Parathyroid adenoma (tissue), 2 donors: ENCODE data around the gene SLC30A1.

ENCODE experiments used
- H2AFZ ChIP-seq: fragments of 300-600 bp; sonication (generic); one replicate; pipeline ENCODE4 v1.7.0; 2017; ENCODE audit warnings: antibody characterized with exemption, mild to moderate bottlenecking
- H3K27ac ChIP-seq: fragments of 300-600 bp; sonication (generic); one replicate; pipeline ENCODE4 v1.7.0; 2017
- H3K27me3 ChIP-seq: fragments of 300-600 bp; sonication (generic); one replicate; pipeline ENCODE4 v1.7.0; 2017; ENCODE audit warnings: low read length; ENCODE audit not compliant: control insufficient read depth, insufficient read depth
- H3K36me3 ChIP-seq: fragments of 300-600 bp; sonication (generic); one replicate; pipeline ENCODE4 v1.7.0; 2017; ENCODE audit warnings: low read length; ENCODE audit not compliant: control insufficient read depth, insufficient read depth
- H3K4me1 ChIP-seq: fragments of 300-600 bp; sonication (generic); one replicate; pipeline ENCODE4 v1.7.0; 2017; ENCODE audit warnings: control low read depth
- H3K4me2 ChIP-seq: fragments of 300-600 bp; sonication (generic); one replicate; pipeline ENCODE4 v1.7.0; 2017; ENCODE audit warnings: low read length
- H3K4me3 ChIP-seq: fragments of 300-600 bp; sonication (generic); one replicate; pipeline ENCODE4 v1.7.0; 2017; ENCODE audit warnings: low read depth, low read length
- H3K79me2 ChIP-seq: fragments of 300-600 bp; sonication (generic); one replicate; pipeline ENCODE4 v1.7.0; 2017; ENCODE audit warnings: control low read depth
- H3K9ac ChIP-seq: fragments of 300-600 bp; sonication (generic); one replicate; pipeline ENCODE4 v1.7.0; 2017; ENCODE audit warnings: mild to moderate bottlenecking
- H3K9me3 ChIP-seq: fragments of 300-600 bp; sonication (generic); one replicate; pipeline ENCODE4 v1.7.0; 2017; ENCODE audit warnings: low read length; ENCODE audit not compliant: control insufficient read depth
- CTCF ChIP-seq: fragments of 300-600 bp; sonication (generic); IDR thresholded peaks from one replicate; pipeline ENCODE4 v1.7.0; 2017; ENCODE audit warnings: antibody characterized with exemption, mild to moderate bottlenecking
- donor health status: primary hyperparathyroidism.

SLC30A1 gene

GRCh38 chr1:211588711-211589110 lies 9.8 kb upstream of the SLC30A1 start:
- no peak for TF ChIP-seq CTCF
- H3K36me3 ChIP-seq: no peaks in the 10 kb centered on the region
- no peak overlapping the region for H2AFZ ChIP-seq
- H3K79me2 ChIP-seq: no peaks in the 10 kb centered on the region
- no peak overlapping the region for H3K9ac ChIP-seq
- H3K9me3 ChIP-seq: no peaks in the 10 kb centered on the region
- no peak overlapping the region for H3K4me3 ChIP-seq
- no peaks in the 10 kb centered on the region for H3K27me3 ChIP-seq
- no peaks in the 10 kb centered on the region for H3K4me1 ChIP-seq
- no peak overlapping the region for H3K4me2 ChIP-seq
- H3K27ac ChIP-seq: no peak overlapping the region

GRCh38 chr1:211587123-211587522 lies 8.2 kb upstream of the SLC30A1 start:
- H3K27ac ChIP-seq: no peak overlapping the region
- H2AFZ ChIP-seq: no peak overlapping the region
- no peak overlapping the region for H3K9ac ChIP-seq
- H3K4me3 ChIP-seq: no peak overlapping the region
- no peaks in the 10 kb centered on the region for H3K36me3 ChIP-seq
- no peaks in the 10 kb centered on the region for H3K9me3 ChIP-seq
- no peak overlapping the region for H3K4me2 ChIP-seq
- H3K4me1 ChIP-seq: no peaks in the 10 kb centered on the region
- TF ChIP-seq CTCF: no peak
- no peaks in the 10 kb centered on the region for H3K27me3 ChIP-seq
- H3K79me2 ChIP-seq: no peaks in the 10 kb centered on the region

GRCh38 chr1:211586538-211586937 lies 7.6 kb upstream of the SLC30A1 start:
- no peaks in the 10 kb centered on the region for H3K36me3 ChIP-seq
- no peak overlapping the region for H3K4me3 ChIP-seq
- H3K9me3 ChIP-seq: no peaks in the 10 kb centered on the region
- no peak overlapping the region for H2AFZ ChIP-seq
- H3K27me3 ChIP-seq: no peaks in the 10 kb centered on the region
- no peak overlapping the region for H3K27ac ChIP-seq
- no peak overlapping the region for H3K4me2 ChIP-seq
- H3K9ac ChIP-seq: no peak overlapping the region
- no peak for TF ChIP-seq CTCF
- no peaks in the 10 kb centered on the region for H3K79me2 ChIP-seq
- no peaks in the 10 kb centered on the region for H3K4me1 ChIP-seq

- Histone ChIP-seq H3K4me2 (no peak overlapping the region), H3K4me3 (no peak overlapping the region), H3K27me3 (no peaks in the 10 kb centered on the region), H3K4me1 (no peaks in the 10 kb centered on the region), H3K79me2 (no peaks in the 10 kb centered on the region), H3K27ac (no peak overlapping the region), H2AFZ (no peak overlapping the region), H3K9me3 (no peaks in the 10 kb centered on the region), H3K9ac (no peak overlapping the region), H3K36me3 (no peaks in the 10 kb centered on the region)
- no peak for TF ChIP-seq CTCF
Observed at GRCh38 chr1:211583011-211583992, 4.3 kb upstream of the SLC30A1 start.

- Histone ChIP-seq H2AFZ (no peak overlapping the region), H3K79me2 (no peaks in the 10 kb centered on the region), H3K36me3 (no peaks in the 10 kb centered on the region), H3K9ac (no peak overlapping the region), H3K9me3 (no peaks in the 10 kb centered on the region), H3K27me3 (no peaks in the 10 kb centered on the region), H3K4me1 (no peaks in the 10 kb centered on the region), H3K27ac (no peak overlapping the region), H3K4me2 (no peak overlapping the region), H3K4me3 (no peak overlapping the region)
- no peak for TF ChIP-seq CTCF
Observed at GRCh38 chr1:211581526-211581925, 2.6 kb upstream of the SLC30A1 start.
